Measurements from ENCODE around the gene SLC1A3.
"Not testable (repeated sequence)": the region's sequence is repeated elsewhere in the genome, so short reads cannot be mapped to it uniquely, and the experiment has no call there.

The SLC1A3 gene

GRCh38 chr5:36642089-36642488, 35.7 kb downstream of the SLC1A3 start:
- TF ChIP-seq CTCF (conservative IDR thresholded peaks at IDR 0.05) (no peak), ZFX (IDR thresholded peaks at IDR 0.05) (no peak)
- no peak overlapping the region for H3K27ac ChIP-seq

GRCh38 chr5:36643162-36643561, 36.8 kb downstream of the SLC1A3 start:
- TF ChIP-seq CTCF (conservative IDR thresholded peaks at IDR 0.05) (no peak), ZFX (IDR thresholded peaks at IDR 0.05) (no peak)
- H3K27ac ChIP-seq = no peak overlapping the region

GRCh38 chr5:36643841-36644240, 37.4 kb downstream of the SLC1A3 start:
- not testable (repeated sequence) for H3K27ac ChIP-seq

- H3K27ac ChIP-seq = no peak overlapping the region
- no peak for TF ChIP-seq ZFX (IDR thresholded peaks at IDR 0.05)
- TF ChIP-seq CTCF (conservative IDR thresholded peaks at IDR 0.05) = no peak
These were observed 38.3 kb downstream of the SLC1A3 start for GRCh38 chr5:36644727-36645126.

GRCh38 chr5:36646100-36646499, 39.7 kb downstream of the SLC1A3 start:
- TF ChIP-seq ZFX (IDR thresholded peaks at IDR 0.05) (no peak), CTCF (conservative IDR thresholded peaks at IDR 0.05) (no peak)
- no peak overlapping the region for H3K27ac ChIP-seq

GRCh38 chr5:36646507-36647023, 40.2 kb downstream of the SLC1A3 start:
- no peak overlapping the region for H3K27ac ChIP-seq
- no peak for TF ChIP-seq CTCF (conservative IDR thresholded peaks at IDR 0.05)
- no peak for TF ChIP-seq ZFX (IDR thresholded peaks at IDR 0.05)

- H3K27ac ChIP-seq = no peak overlapping the region
- TF ChIP-seq CTCF (conservative IDR thresholded peaks at IDR 0.05) = no peak
- no peak for TF ChIP-seq ZFX (IDR thresholded peaks at IDR 0.05)
These were observed 40.6 kb downstream of the SLC1A3 start for GRCh38 chr5:36647046-36647445.

GRCh38 chr5:36648426-36648825, 42.0 kb downstream of the SLC1A3 start:
- no peak for TF ChIP-seq CTCF (conservative IDR thresholded peaks at IDR 0.05)
- TF ChIP-seq ZFX (IDR thresholded peaks at IDR 0.05) = no peak
- H3K27ac ChIP-seq = no peak overlapping the region

All from C4-2B (cell line).